GM21423 (cell line): ENCODE results near the gene LAYN.
A peak's percentile ranks its signal among the peaks of the same experiment; 100 is the strongest.

ENCODE experiments used
- ATAC-seq: cut with Tn5 transposase; IDR thresholded peaks from one replicate; pipeline ENCODE4 v1.9.1; 2021; ENCODE audit warnings: mild to moderate bottlenecking, moderate library complexity; ENCODE audit not compliant: unreplicated experiment

LAYN gene

GRCh38 chr11:111530091-111530490 is 10.4 kb upstream of the LAYN start:
- no peak for ATAC-seq

- no peak for ATAC-seq
These were observed 9.4 kb upstream of the LAYN start for GRCh38 chr11:111531136-111531535.

- ATAC-seq = peak; percentile 86
These were observed 8.7 kb upstream of the LAYN start for GRCh38 chr11:111531687-111532364.

GRCh38 chr11:111532365-111532709 is 8.2 kb upstream of the LAYN start:
- ATAC-seq = no peak

- no peak for ATAC-seq
These were observed 5.2 kb upstream of the LAYN start for GRCh38 chr11:111535281-111535680.

GRCh38 chr11:111537336-111537860 is 3.1 kb upstream of the LAYN start:
- ATAC-seq = no peak

- no peak for ATAC-seq
These were observed 2.0 kb upstream of the LAYN start for GRCh38 chr11:111538407-111539114.

GRCh38 chr11:111539426-111540113 is 950 bp upstream of the LAYN start:
- ATAC-seq = no peak

- no peak for ATAC-seq
These were observed 375 bp downstream of the LAYN start for GRCh38 chr11:111540937-111541253.

- no peak for ATAC-seq
These were observed 938 bp downstream of the LAYN start for GRCh38 chr11:111541254-111542061.

- ATAC-seq = no peak
These were observed 2.2 kb downstream of the LAYN start for GRCh38 chr11:111542606-111543275.

- ATAC-seq = no peak
These were observed 8.0 kb downstream of the LAYN start for GRCh38 chr11:111548525-111548924.

GRCh38 chr11:111549196-111549868 is 8.8 kb downstream of the LAYN start:
- no peak for ATAC-seq

GRCh38 chr11:111549869-111550203 is 9.3 kb downstream of the LAYN start:
- ATAC-seq = no peak

- ATAC-seq = no peak
These were observed 9.7 kb downstream of the LAYN start for GRCh38 chr11:111550258-111550657.

GRCh38 chr11:111554532-111554931 is 14.0 kb downstream of the LAYN start:
- ATAC-seq = no peak

- no peak for ATAC-seq
These were observed 14.7 kb downstream of the LAYN start for GRCh38 chr11:111555255-111555654.

GRCh38 chr11:111557425-111558111 is 17.0 kb downstream of the LAYN start:
- no peak for ATAC-seq

- no peak for ATAC-seq
These were observed 19.4 kb downstream of the LAYN start for GRCh38 chr11:111559800-111560464.
